T-cell (primary cell): ENCODE results near the gene SQSTM1. TPM values are rescaled to one million over a fixed set of nuclear protein-coding genes. Genes with fewer than 3 reads are reported as not detected.

Experiments used
- ATAC-seq, 4 experiments: fragments of 200-7000 bp in 3 of 4; fragments of 150-1000 bp in 1 of 4; cut with Tn5 transposase; replicated peaks in 1 of 4; 1 replicate in 3 of 4; 2 replicates in 1 of 4; pipeline ENCODE4 v1.10.0; 2021; ENCODE audit warnings: moderate library complexity in 3 of 4, mild to moderate bottlenecking in 2 of 4, moderate number of reproducible peaks in 1 of 4
- CTCF ChIA-PET, 2 donors: fragments of 300-600 bp; sonication (Branson Sonifier 250); formaldehyde crosslinking; loops; one replicate each; lab custom pipeline; 2022; ENCODE audit warnings: antibody characterized with exemption in 2 of 2; lab: Charles Lee
- POLR2A ChIA-PET, 2 donors: fragments of 300-600 bp; sonication (Branson Sonifier 250); formaldehyde crosslinking; loops; one replicate each; lab custom pipeline; 2022; ENCODE audit warnings: antibody characterized with exemption in 2 of 2; lab: Charles Lee
- DNase-seq, 35 experiments: peaks; one replicate each; pipeline versions ENCODE4 v3.0.0 to v3.0.0-alpha.2; 2013 to 2023
- H3K27ac ChIP-seq: one replicate; pipeline ENCODE4 v1.5.1; 2013; ENCODE audit warnings: low read length
- H3K27me3 ChIP-seq, 2 experiments: replicated peaks in 1 of 2; 1 replicate in 1 of 2; 2 replicates in 1 of 2; pipeline versions ENCODE4 v1.6.1 to v1.7.0; 2013; ENCODE audit warnings: low read length in 1 of 2, mixed read lengths in 1 of 2; ENCODE audit not compliant: control insufficient read depth in 2 of 2, insufficient read depth in 2 of 2; ENCODE audit errors: extremely low read depth in 1 of 2
- H3K36me3 ChIP-seq, 2 donors: 1 replicate in 1 of 2; 2 replicates in 1 of 2; pipeline versions ENCODE4 v1.6.1 to v1.7.0; 2013; ENCODE audit warnings: low read length in 1 of 2; ENCODE audit not compliant: control insufficient read depth in 2 of 2, insufficient read depth in 1 of 2; ENCODE audit errors: extremely low read depth in 1 of 2
- H3K4me1 ChIP-seq, 2 experiments: 1 replicate in 1 of 2; 2 replicates in 1 of 2; pipeline versions ENCODE4 v1.6.1 to v1.7.0; 2013; ENCODE audit warnings: low read length in 2 of 2, mixed read lengths in 1 of 2; ENCODE audit not compliant: insufficient read depth in 2 of 2, control insufficient read depth in 1 of 2; ENCODE audit errors: extremely low read depth in 1 of 2
- H3K4me3 ChIP-seq, 2 donors: 1 replicate in 1 of 2; 2 replicates in 1 of 2; pipeline versions ENCODE4 v1.5.1 to v1.7.0; 2013; ENCODE audit warnings: mild to moderate bottlenecking in 2 of 2, low read length in 1 of 2, moderate library complexity in 1 of 2; ENCODE audit not compliant: control insufficient read depth in 1 of 2; ENCODE audit errors: extremely low read depth in 1 of 2
- H3K9me3 ChIP-seq: 2 replicates; pipeline ENCODE4 v1.7.0; 2013
- H3K27ac Mint-ChIP-seq, 2 donors: one replicate each; pipeline ENCODE4 v1.8.0; 2020 to 2021; ENCODE audit warnings: mild to moderate bottlenecking in 2 of 2, mixed read lengths in 2 of 2
- H3K27me3 Mint-ChIP-seq, 2 donors: one replicate each; pipeline ENCODE4 v1.8.0; 2021 to 2022; ENCODE audit warnings: mixed read lengths in 2 of 2
- H3K36me3 Mint-ChIP-seq: one replicate; pipeline ENCODE4 v1.8.0; 2021; ENCODE audit warnings: mixed read lengths
- H3K4me1 Mint-ChIP-seq, 3 donors: one replicate each; pipeline ENCODE4 v1.8.0; 2020 to 2022; ENCODE audit warnings: mixed read lengths in 3 of 3, mild to moderate bottlenecking in 1 of 3
- H3K4me3 Mint-ChIP-seq, 3 donors: one replicate each; pipeline ENCODE4 v1.8.0; 2020 to 2022; ENCODE audit warnings: mild to moderate bottlenecking in 3 of 3, mixed read lengths in 3 of 3, moderate library complexity in 3 of 3
- H3K9me3 Mint-ChIP-seq, 3 donors: one replicate each; pipeline ENCODE4 v1.8.0; 2020 to 2022; ENCODE audit warnings: mixed read lengths in 3 of 3
- WGBS: methylation state at CpG from one replicate; pipeline ENCODE4 v1.1.5; 2013; ENCODE audit warnings: missing lambda C conversion rate; ENCODE audit not compliant: insufficient coverage; 5-methylcytosine and 5-hydroxymethylcytosine counted together
- total RNA-seq, 35 experiments: library from RNA in 6 of 35; stranded (reverse) in 6 of 35; fragments of 120-200 nt in 1 of 35; gene quantifications; one replicate each; pipeline versions ENCODE4 v1.2.1 to v1.2.4 and lab custom pipeline; 2013 to 2026

SQSTM1 gene
- total RNA-seq, 5 donors from 2014 or later (not counting 1 experiment from before 2014, with no cell fraction given) = 220 to 327 (median 280) TPM

- Mint-ChIP-seq H3K4me3 (no peak overlapping the region), H3K4me1 (no peaks in the 10 kb centered on the region), H3K9me3 (no peaks in the 10 kb centered on the region), H3K27me3 (no peaks in the 10 kb centered on the region), H3K27ac (no peak overlapping the region), H3K36me3 (peaks cover 28% of the 10 kb centered on the region)
- ChIA-PET CTCF (no interaction called here), POLR2A (no interaction called here)
- ATAC-seq (no peak), DNase-seq (no peak)
- H3K36me3 ChIP-seq = peaks cover 33 to 64% of the 10 kb centered on the region in 2 donors
- H3K27ac ChIP-seq = no peak overlapping the region
- 77% methylated on average over 2 of the region's 3 CpGs for WGBS
- H3K4me3 ChIP-seq = no peak overlapping the region
- no peaks in the 10 kb centered on the region for H3K27me3 ChIP-seq
- H3K4me1 ChIP-seq = no peaks in the 10 kb centered on the region
- H3K9me3 ChIP-seq = no peaks in the 10 kb centered on the region
Observed at GRCh38 chr5:179874136-179874535, 53.4 kb downstream of the SQSTM1 start.

- CTCF ChIA-PET = no interaction called here
- Mint-ChIP-seq H3K4me1 (no peaks in the 10 kb centered on the region), H3K9me3 (no peaks in the 10 kb centered on the region), H3K36me3 (peaks cover 28% of the 10 kb centered on the region), H3K27ac (no peak overlapping the region), H3K4me3 (no peak overlapping the region), H3K27me3 (no peaks in the 10 kb centered on the region)
- 97% methylated on average over 23 of the region's 28 CpGs for WGBS
- H3K9me3 ChIP-seq = no peaks in the 10 kb centered on the region
- POLR2A ChIA-PET = no interaction called here
- H3K27ac ChIP-seq = no peak overlapping the region
- no peaks in the 10 kb centered on the region for H3K4me1 ChIP-seq
- peaks cover 28 to 63% of the 10 kb centered on the region in 2 donors for H3K36me3 ChIP-seq
- H3K27me3 ChIP-seq = no peaks in the 10 kb centered on the region
- no peak overlapping the region for H3K4me3 ChIP-seq
- no peak for DNase-seq
- no peak for ATAC-seq
Observed at GRCh38 chr5:179874536-179875292, 54.0 kb downstream of the SQSTM1 start.

GRCh38 chr5:179875741-179876609, 55.3 kb downstream of the SQSTM1 start:
- H3K27ac ChIP-seq = no peak overlapping the region
- ATAC-seq (no peak), DNase-seq (no peak)
- H3K27me3 ChIP-seq = no peaks in the 10 kb centered on the region
- H3K36me3 Mint-ChIP-seq = peaks cover 24% of the 10 kb centered on the region
- no peaks in the 10 kb centered on the region for H3K4me1 Mint-ChIP-seq
- no peak overlapping the region for H3K4me3 ChIP-seq
- POLR2A ChIA-PET = no interaction called here
- H3K27me3 Mint-ChIP-seq = no peaks in the 10 kb centered on the region
- H3K36me3 ChIP-seq = peaks cover 20 to 56% of the 10 kb centered on the region in 2 donors
- H3K4me3 Mint-ChIP-seq = no peak overlapping the region
- H3K9me3 ChIP-seq = no peaks in the 10 kb centered on the region
- H3K27ac Mint-ChIP-seq = no peak overlapping the region
- WGBS = 91% methylated on average over 6 of the region's 16 CpGs
- H3K9me3 Mint-ChIP-seq = no peaks in the 10 kb centered on the region
- H3K4me1 ChIP-seq = no peaks in the 10 kb centered on the region
- CTCF ChIA-PET = no interaction called here

GRCh38 chr5:179876610-179876952, 55.9 kb downstream of the SQSTM1 start:
- ChIA-PET CTCF (no interaction called here), POLR2A (no interaction called here)
- Mint-ChIP-seq H3K4me1 (no peaks in the 10 kb centered on the region), H3K4me3 (no peak overlapping the region), H3K27ac (no peak overlapping the region), H3K9me3 (no peaks in the 10 kb centered on the region), H3K27me3 (no peaks in the 10 kb centered on the region), H3K36me3 (peaks cover 25% of the 10 kb centered on the region)
- H3K36me3 ChIP-seq = peaks cover 20 to 56% of the 10 kb centered on the region in 2 donors
- H3K4me3 ChIP-seq = no peak overlapping the region
- no peaks in the 10 kb centered on the region for H3K27me3 ChIP-seq
- DNase-seq (no peak), ATAC-seq (no peak)
- no peaks in the 10 kb centered on the region for H3K9me3 ChIP-seq
- no peak overlapping the region for H3K27ac ChIP-seq
- H3K4me1 ChIP-seq = no peaks in the 10 kb centered on the region
- no CpG with 5 or more reads among the region's 3 CpGs for WGBS

- Histone ChIP-seq H3K27me3 (no peaks in the 10 kb centered on the region), H3K4me1 (no peaks in the 10 kb centered on the region), H3K36me3 (peaks cover 18 to 44% of the 10 kb centered on the region in 2 donors), H3K4me3 (no peak overlapping the region), H3K27ac (no peak overlapping the region), H3K9me3 (peaks cover 2% of the 10 kb centered on the region)
- Mint-ChIP-seq H3K9me3 (peaks cover 0 to 3% (median 2%) of the 10 kb centered on the region in 3 donors), H3K27ac (no peak overlapping the region), H3K4me3 (no peak overlapping the region), H3K27me3 (no peaks in the 10 kb centered on the region), H3K36me3 (peaks cover 29% of the 10 kb centered on the region), H3K4me1 (no peaks in the 10 kb centered on the region)
- POLR2A ChIA-PET = no interaction called here
- 97% methylated on average over 24 of the region's 26 CpGs for WGBS
- CTCF ChIA-PET = no interaction called here
- no peak for DNase-seq
- ATAC-seq = no peak
Observed at GRCh38 chr5:179878222-179879002, 57.7 kb downstream of the SQSTM1 start.

GRCh38 chr5:179879003-179879689, 58.4 kb downstream of the SQSTM1 start:
- Histone ChIP-seq H3K27me3 (no peaks in the 10 kb centered on the region), H3K4me1 (no peaks in the 10 kb centered on the region), H3K27ac (no peak overlapping the region), H3K9me3 (peaks cover 2% of the 10 kb centered on the region), H3K4me3 (no peak overlapping the region), H3K36me3 (peaks cover 19 to 47% of the 10 kb centered on the region in 2 donors)
- Mint-ChIP-seq H3K4me3 (no peak overlapping the region), H3K27ac (no peak overlapping the region), H3K4me1 (no peaks in the 10 kb centered on the region), H3K27me3 (no peaks in the 10 kb centered on the region), H3K36me3 (peaks cover 37% of the 10 kb centered on the region), H3K9me3 (peaks cover 0 to 11% (median 6%) of the 10 kb centered on the region in 3 donors)
- POLR2A ChIA-PET = no interaction called here
- CTCF ChIA-PET = no interaction called here
- 98% methylated on average over 22 of the region's 31 CpGs for WGBS
- DNase-seq (no peak), ATAC-seq (no peak)
